ENCODE data around the gene PSMB11.

PSMB11 gene

GRCh38 chr14:23015618-23016017 lies 26.4 kb upstream of the PSMB11 start:
- no peak for DNase-seq

- no peak for DNase-seq
These were observed 24.9 kb upstream of the PSMB11 start for GRCh38 chr14:23017091-23017490.

GRCh38 chr14:23018107-23018506 lies 23.9 kb upstream of the PSMB11 start:
- no peak for DNase-seq

GRCh38 chr14:23020143-23021128 lies 21.6 kb upstream of the PSMB11 start:
- no peak for DNase-seq

- DNase-seq, result no peak
These were observed 20.6 kb upstream of the PSMB11 start for GRCh38 chr14:23021434-23021833.

GRCh38 chr14:23021889-23022442 lies 20.0 kb upstream of the PSMB11 start:
- DNase-seq, result no peak

- no peak for DNase-seq
These were observed 18.8 kb upstream of the PSMB11 start for GRCh38 chr14:23023022-23023794.

- no peak for DNase-seq
These were observed 18.2 kb upstream of the PSMB11 start for GRCh38 chr14:23023795-23024152.

GRCh38 chr14:23024612-23025075 lies 17.4 kb upstream of the PSMB11 start:
- DNase-seq, result no peak

GRCh38 chr14:23025151-23025814 lies 16.7 kb upstream of the PSMB11 start:
- no peak for DNase-seq

- DNase-seq, result no peak
These were observed 13.2 kb upstream of the PSMB11 start for GRCh38 chr14:23028799-23029198.

- no peak for DNase-seq
These were observed 11.1 kb upstream of the PSMB11 start for GRCh38 chr14:23030936-23031335.

- no peak for DNase-seq
These were observed 8.7 kb upstream of the PSMB11 start for GRCh38 chr14:23033251-23033727.

- no peak for DNase-seq
These were observed 8.1 kb upstream of the PSMB11 start for GRCh38 chr14:23033801-23034497.

- no peak for DNase-seq
These were observed 7.3 kb upstream of the PSMB11 start, which contains the start of gene PSMB5 for GRCh38 chr14:23034498-23035302. Gene PSMB5 (minus strand): TSS chr14:23034900. CDS start chr14:23034881, 19 bp downstream.

- DNase-seq, result no peak
These were observed 6.5 kb upstream of the PSMB11 start for GRCh38 chr14:23035303-23036144.

GRCh38 chr14:23040100-23040499 lies 1.9 kb upstream of the PSMB11 start:
- no peak for DNase-seq

GRCh38 chr14:23041729-23042128 lies 283 bp upstream of the PSMB11 start:
- no peak for DNase-seq

GRCh38 chr14:23043145-23043544 lies 1.1 kb downstream of the PSMB11 start:
- DNase-seq, result no peak

GRCh38 chr14:23043754-23044153 lies 1.7 kb downstream of the PSMB11 start:
- DNase-seq, result no peak

Data from NK-92 treated with Interleukin-12 subunit alpha and Interleukin-12 subunit beta, amount 100 ng/mL, for 24 hours (cell line).